ENCODE data around the gene TMEM52.
A peak's percentile ranks its signal among the peaks of the same experiment; 100 is the strongest.
"Not testable (repeated sequence)": the region's sequence is repeated elsewhere in the genome, so short reads cannot be mapped to it uniquely, and the experiment has no call there.

Gene TMEM52

DNA sequence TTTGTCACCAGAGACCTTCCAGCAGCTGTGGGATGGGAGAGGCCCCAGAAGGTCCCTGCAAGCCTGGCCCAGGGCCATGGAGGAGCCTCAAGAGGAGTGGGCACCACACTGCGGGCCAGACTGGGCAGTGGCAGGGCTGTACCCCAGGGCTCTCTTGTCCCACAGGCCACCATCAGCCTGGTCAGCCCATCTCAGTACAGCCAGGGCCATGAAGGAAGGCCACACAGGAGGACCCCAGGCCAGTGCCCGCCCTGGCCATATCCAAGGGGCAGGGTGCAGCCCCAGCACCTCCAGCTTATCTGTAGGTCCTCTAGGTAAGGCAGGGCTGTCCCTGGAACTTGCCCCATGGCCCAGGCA lies 25.1 kb downstream of the TMEM52 start:
- H3K27me3 ChIP-seq (ENCODE audit: control insufficient read depth, insufficient read depth, low read length), result no peaks in the 10 kb centered on the region
- H3K36me3 ChIP-seq (ENCODE audit: control insufficient read depth, low read depth, low read length), result no peaks in the 10 kb centered on the region
- no peak overlapping the region for H3K9ac ChIP-seq (ENCODE audit: low read length)
- H3K27ac ChIP-seq (ENCODE audit: low read length), result no peak overlapping the region
- H3K4me1 ChIP-seq (ENCODE audit: control insufficient read depth, low read depth, low read length), result peaks cover 13% of the 10 kb centered on the region
- H3K9me3 ChIP-seq (ENCODE audit: control insufficient read depth, low read depth, low read length), result no peaks in the 10 kb centered on the region
- H3K4me3 ChIP-seq (ENCODE audit: low read length), result no peak overlapping the region

- no peaks in the 10 kb centered on the region for H3K27me3 ChIP-seq (ENCODE audit: control insufficient read depth, insufficient read depth, low read length)
- no peaks in the 10 kb centered on the region for H3K36me3 ChIP-seq (ENCODE audit: control insufficient read depth, low read depth, low read length)
- no peaks in the 10 kb centered on the region for H3K9me3 ChIP-seq (ENCODE audit: control insufficient read depth, low read depth, low read length)
- H3K4me3 ChIP-seq (ENCODE audit: low read length), result no peak overlapping the region
- H3K4me1 ChIP-seq (ENCODE audit: control insufficient read depth, low read depth, low read length), result peaks cover 18% of the 10 kb centered on the region
- H3K27ac ChIP-seq (ENCODE audit: low read length), result no peak overlapping the region
- H3K9ac ChIP-seq (ENCODE audit: low read length), result no peak overlapping the region
Measured at GRCh38 chr1:1893291-1893985, 25.6 kb downstream of the TMEM52 start.

GRCh38 chr1:1892763-1893120 lies 26.3 kb downstream of the TMEM52 start:
- Histone ChIP-seq H3K9me3 (ENCODE audit: control insufficient read depth, low read depth, low read length) (no peaks in the 10 kb centered on the region), H3K9ac (ENCODE audit: low read length) (no peak overlapping the region), H3K4me3 (ENCODE audit: low read length) (no peak overlapping the region), H3K27ac (ENCODE audit: low read length) (no peak overlapping the region), H3K4me1 (ENCODE audit: control insufficient read depth, low read depth, low read length) (peaks cover 18% of the 10 kb centered on the region), H3K36me3 (ENCODE audit: control insufficient read depth, low read depth, low read length) (no peaks in the 10 kb centered on the region), H3K27me3 (ENCODE audit: control insufficient read depth, insufficient read depth, low read length) (no peaks in the 10 kb centered on the region)

- Histone ChIP-seq H3K36me3 (ENCODE audit: control insufficient read depth, low read depth, low read length) (no peaks in the 10 kb centered on the region), H3K27ac (ENCODE audit: low read length) (no peak overlapping the region), H3K9me3 (ENCODE audit: control insufficient read depth, low read depth, low read length) (no peaks in the 10 kb centered on the region), H3K27me3 (ENCODE audit: control insufficient read depth, insufficient read depth, low read length) (no peaks in the 10 kb centered on the region), H3K9ac (ENCODE audit: low read length) (no peak overlapping the region), H3K4me1 (ENCODE audit: control insufficient read depth, low read depth, low read length) (peaks cover 18% of the 10 kb centered on the region), H3K4me3 (ENCODE audit: low read length) (peak overlapping the region; percentile 51)
Measured at GRCh38 chr1:1892079-1892762, 26.9 kb downstream of the TMEM52 start.

DNA sequence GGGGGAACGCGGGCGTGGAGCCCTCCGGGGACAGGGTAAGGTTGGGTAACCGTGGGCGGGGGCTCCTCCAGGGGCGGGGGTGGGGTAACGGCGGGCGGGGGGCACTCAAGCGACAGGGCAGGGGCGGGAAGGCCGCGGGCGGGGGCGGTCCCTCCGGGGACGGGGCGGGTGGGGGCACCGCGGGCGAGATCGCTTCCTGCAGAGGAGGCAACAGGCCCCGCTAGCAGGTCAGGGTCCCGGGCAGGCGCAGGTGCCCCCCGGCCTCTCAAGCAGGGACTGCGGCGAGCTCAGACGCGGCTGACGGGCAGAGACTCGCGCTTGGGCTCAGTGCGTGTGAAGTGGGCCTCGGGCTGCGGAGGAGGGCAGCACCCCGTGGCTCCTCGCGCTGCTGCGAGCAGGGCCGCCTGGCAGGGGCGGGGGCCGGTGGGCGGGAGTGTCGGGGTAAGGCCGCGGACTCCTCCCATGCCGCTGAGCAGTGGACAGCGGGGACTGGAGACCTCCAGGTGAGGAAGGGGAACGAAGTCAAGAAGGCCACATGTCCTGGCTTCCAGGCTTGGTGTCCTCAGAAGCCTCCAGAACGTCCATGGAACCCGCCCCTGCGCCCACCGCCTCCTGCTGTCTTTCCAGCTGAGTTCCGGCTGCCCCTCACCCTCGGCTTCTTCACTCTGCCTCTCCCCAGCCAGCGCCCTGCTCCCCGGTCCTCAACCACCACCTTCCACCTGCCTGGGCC lies 27.6 kb downstream of the TMEM52 start:
- no peak overlapping the region for H3K27ac ChIP-seq (ENCODE audit: low read length)
- H3K4me1 ChIP-seq (ENCODE audit: control insufficient read depth, low read depth, low read length), result peaks cover 18% of the 10 kb centered on the region
- H3K36me3 ChIP-seq (ENCODE audit: control insufficient read depth, low read depth, low read length), result no peaks in the 10 kb centered on the region
- H3K4me3 ChIP-seq (ENCODE audit: low read length), result peak overlapping the region; percentile 51
- no peaks in the 10 kb centered on the region for H3K27me3 ChIP-seq (ENCODE audit: control insufficient read depth, insufficient read depth, low read length)
- no peak overlapping the region for H3K9ac ChIP-seq (ENCODE audit: low read length)
- H3K9me3 ChIP-seq (ENCODE audit: control insufficient read depth, low read depth, low read length), result no peaks in the 10 kb centered on the region

DNA sequence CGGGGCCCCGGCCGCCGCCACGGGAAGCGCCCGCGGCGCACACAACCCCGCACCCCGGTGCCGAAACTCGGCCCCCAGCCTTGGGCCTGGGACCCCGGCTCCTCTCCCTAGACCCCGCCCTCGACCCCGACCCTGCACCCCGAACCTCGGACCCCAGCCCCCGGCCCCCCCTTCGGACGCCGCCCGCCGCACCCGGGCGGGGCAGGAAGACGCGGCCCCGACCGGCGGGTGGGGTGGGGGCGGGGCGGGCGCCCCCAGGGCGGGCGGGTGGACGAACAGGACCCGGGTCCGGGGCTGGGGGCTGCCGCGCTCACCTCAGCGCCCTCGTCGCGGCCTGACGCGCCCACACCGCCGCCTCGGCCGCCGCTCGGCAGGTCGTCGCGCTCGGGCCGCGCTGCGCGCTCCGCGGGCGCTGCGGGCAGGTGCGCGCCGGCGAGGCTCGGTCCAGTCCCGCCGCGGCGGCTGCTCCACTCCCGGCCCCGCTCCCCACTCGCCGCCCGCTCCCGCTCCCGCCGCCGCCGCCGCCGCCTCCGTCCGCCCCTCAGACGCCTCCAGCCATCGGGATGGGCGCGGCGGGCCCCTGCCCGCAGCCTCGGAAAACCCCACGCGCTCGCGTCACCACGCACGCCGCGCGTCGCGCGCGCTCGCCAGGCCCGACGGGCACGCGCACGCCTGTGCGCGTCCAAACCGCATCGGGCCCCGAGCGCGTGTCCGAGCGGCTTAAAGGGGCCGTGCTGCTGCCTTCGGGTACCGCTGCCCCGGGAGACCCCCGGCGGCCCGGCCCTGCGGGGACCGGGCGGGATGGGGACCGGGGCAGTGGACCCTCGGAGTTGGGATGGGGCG lies 28.4 kb downstream of the TMEM52 start, which contains the start of gene GNB1:
TSS of gene GNB1 (minus strand) at position 582 of the 843 bp plus-strand sequence. CDS start 65,634 bp downstream, outside the sequence.
- Histone ChIP-seq H3K4me3 (ENCODE audit: low read length) (peak within 1 kb of the TSS; percentile 95), H3K9me3 (ENCODE audit: control insufficient read depth, low read depth, low read length) (no peaks in the 10 kb centered on the region), H3K36me3 (ENCODE audit: control insufficient read depth, low read depth, low read length) (no peaks in the 10 kb centered on the region), H3K4me1 (ENCODE audit: control insufficient read depth, low read depth, low read length) (peaks cover 18% of the 10 kb centered on the region), H3K27ac (ENCODE audit: low read length) (peak within 1 kb of the TSS; percentile 78), H3K9ac (ENCODE audit: low read length) (peak within 1 kb of the TSS; percentile 95), H3K27me3 (ENCODE audit: control insufficient read depth, insufficient read depth, low read length) (no peaks in the 10 kb centered on the region)

GRCh38 chr1:1889847-1890505 lies 29.1 kb downstream of the TMEM52 start:
- Histone ChIP-seq H3K27ac (ENCODE audit: low read length) (peak overlapping the region; percentile 78), H3K36me3 (ENCODE audit: control insufficient read depth, low read depth, low read length) (no peaks in the 10 kb centered on the region), H3K27me3 (ENCODE audit: control insufficient read depth, insufficient read depth, low read length) (no peaks in the 10 kb centered on the region), H3K9ac (ENCODE audit: low read length) (peak overlapping the region; percentile 95), H3K9me3 (ENCODE audit: control insufficient read depth, low read depth, low read length) (no peaks in the 10 kb centered on the region), H3K4me3 (ENCODE audit: low read length) (peak overlapping the region; percentile 95), H3K4me1 (ENCODE audit: control insufficient read depth, low read depth, low read length) (peaks cover 14% of the 10 kb centered on the region)

GRCh38 chr1:1889090-1889750 lies 29.9 kb downstream of the TMEM52 start:
- peaks cover 9% of the 10 kb centered on the region for H3K4me1 ChIP-seq (ENCODE audit: control insufficient read depth, low read depth, low read length)

DNA sequence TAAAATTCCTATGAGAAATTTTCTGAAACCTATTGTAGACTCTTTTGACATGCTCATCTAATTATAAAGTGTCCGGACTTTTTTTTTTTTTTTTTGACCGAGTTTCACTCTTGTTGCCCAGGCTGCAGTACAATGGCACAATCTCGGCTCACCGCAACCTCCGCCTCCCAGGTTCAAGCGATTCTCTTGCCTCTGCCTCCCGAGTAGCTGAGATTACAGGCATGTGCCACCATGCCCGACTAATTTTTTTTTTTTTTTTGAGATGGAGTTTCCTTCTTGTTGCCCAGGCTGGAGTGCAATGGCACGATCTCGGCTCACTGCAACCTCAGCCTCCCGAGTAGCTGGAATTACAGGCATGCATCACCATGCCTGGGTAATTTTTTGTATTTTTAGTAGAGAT lies 35.2 kb downstream of the TMEM52 start:
- H3K9ac ChIP-seq (ENCODE audit: low read length); H3K9me3 ChIP-seq (ENCODE audit: control insufficient read depth, low read depth, low read length); H3K27ac ChIP-seq (ENCODE audit: low read length); H3K36me3 ChIP-seq (ENCODE audit: control insufficient read depth, low read depth, low read length); H3K4me3 ChIP-seq (ENCODE audit: low read length); H3K27me3 ChIP-seq (ENCODE audit: control insufficient read depth, insufficient read depth, low read length): not testable (repeated sequence)
- peaks cover 16% of the 10 kb centered on the region for H3K4me1 ChIP-seq (ENCODE audit: control insufficient read depth, low read depth, low read length)

More at GRCh38 chr1:1889090-1889750, 29.9 kb downstream of the TMEM52 start:
- H3K4me3 ChIP-seq (ENCODE audit: low read length), result peak overlapping the region; percentile 95
- peak overlapping the region; percentile 95 for H3K9ac ChIP-seq (ENCODE audit: low read length)
- no peaks in the 10 kb centered on the region for H3K27me3 ChIP-seq (ENCODE audit: control insufficient read depth, insufficient read depth, low read length)
- H3K27ac ChIP-seq (ENCODE audit: low read length), result peak overlapping the region; percentile 78
- no peaks in the 10 kb centered on the region for H3K36me3 ChIP-seq (ENCODE audit: control insufficient read depth, low read depth, low read length)
- H3K9me3 ChIP-seq (ENCODE audit: control insufficient read depth, low read depth, low read length), result no peaks in the 10 kb centered on the region

GRCh38 chr1:1883092-1883873 lies 35.8 kb downstream of the TMEM52 start:
- Histone ChIP-seq H3K9me3 (ENCODE audit: control insufficient read depth, low read depth, low read length) (no peaks in the 10 kb centered on the region), H3K4me3 (ENCODE audit: low read length) (no peak overlapping the region), H3K4me1 (ENCODE audit: control insufficient read depth, low read depth, low read length) (peaks cover 12% of the 10 kb centered on the region), H3K9ac (ENCODE audit: low read length) (no peak overlapping the region), H3K27me3 (ENCODE audit: control insufficient read depth, insufficient read depth, low read length) (no peaks in the 10 kb centered on the region), H3K36me3 (ENCODE audit: control insufficient read depth, low read depth, low read length) (no peaks in the 10 kb centered on the region), H3K27ac (ENCODE audit: low read length) (peak overlapping the region; percentile 35)
